GM23248 (cell line): ENCODE data around the gene ADGRF5.

ENCODE experiments used
- EZH2 ChIP-seq: fragments of 200-600 bp; sonication (generic); IDR thresholded peaks from 2 replicates; pipeline ENCODE4 v1.6.1; 2018; ENCODE audit warnings: antibody characterized with exemption, mild to moderate bottlenecking; ENCODE audit not compliant: insufficient read depth, poor library complexity, severe bottlenecking
- EZH2phosphoT487 ChIP-seq: fragments of 200-600 bp; sonication (generic); IDR thresholded peaks from 2 replicates; pipeline ENCODE4 v1.6.1; 2018; ENCODE audit warnings: antibody characterized with exemption, moderate library complexity, mild to moderate bottlenecking, low read depth; ENCODE audit not compliant: insufficient read depth

DNA sequence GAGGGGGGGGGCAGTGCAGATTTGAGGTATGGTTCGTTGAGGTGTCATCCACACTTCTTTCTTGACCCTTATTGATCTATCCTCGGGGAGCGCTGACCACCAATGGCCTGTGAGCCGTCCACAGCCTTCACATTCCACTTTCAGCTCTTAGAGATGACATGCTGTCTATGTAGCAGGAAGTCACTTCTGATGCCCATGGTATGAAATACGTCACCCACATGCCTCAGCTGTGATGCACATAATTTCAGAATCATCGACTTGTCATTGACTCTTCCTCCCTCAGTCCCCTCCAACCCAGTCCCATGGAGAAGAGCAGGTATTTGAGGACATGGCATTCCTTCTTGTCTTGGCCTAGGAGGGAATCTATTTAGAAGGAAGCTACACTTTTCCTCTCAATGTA, 4.7 kb upstream of the ADGRF5 start:
- TF ChIP-seq EZH2 (no peak), EZH2phosphoT487 (no peak)
